SU-DHL-6 (cell line): ENCODE data around the gene DRC7.

Source experiments
- H2AFZ ChIP-seq: fragments of 200-600 bp; sonication (generic); 2 replicates; pipeline ENCODE4 v1.6.1; 2014; ENCODE audit warnings: low read depth, mild to moderate bottlenecking, moderate library complexity, mixed read lengths, antibody characterized with exemption, low read length; ENCODE audit not compliant: severe bottlenecking
- H3F3A ChIP-seq: fragments of 200-600 bp; shearing (Covaris generic); 2 replicates; pipeline ENCODE4 v1.6.0; 2016; ENCODE audit warnings: antibody characterized with exemption, mild to moderate bottlenecking; ENCODE audit not compliant: insufficient read depth
- H3K27ac ChIP-seq: fragments of 200-600 bp; sonication (generic); 2 replicates; pipeline ENCODE4 v1.5.1; 2016; ENCODE audit warnings: low read depth, mild to moderate bottlenecking, low read length, moderate library complexity, mixed read lengths
- H3K27me3 ChIP-seq: fragments of 200-600 bp; sonication (generic), shearing (Covaris generic); 2 replicates; pipeline ENCODE4 v1.6.0; 2014; ENCODE audit warnings: mild to moderate bottlenecking, low read length
- H3K36me3 ChIP-seq: fragments of 200-600 bp; sonication (generic); 2 replicates; pipeline ENCODE4 v1.6.1; 2014; ENCODE audit warnings: mild to moderate bottlenecking, low read length, mixed read lengths
- H3K4me2 ChIP-seq: fragments of 300-600, 200-600 bp; shearing (Covaris generic), sonication (generic); 2 replicates; pipeline ENCODE4 v1.6.0; 2014; ENCODE audit warnings: low read length, low read depth, mild to moderate bottlenecking; ENCODE audit not compliant: poor library complexity, severe bottlenecking
- H3K4me3 ChIP-seq: fragments of 200-600 bp; sonication (generic); 2 replicates; pipeline ENCODE4 v1.5.1; 2014; ENCODE audit warnings: antibody characterized with exemption, low read length, mild to moderate bottlenecking, mixed read lengths; ENCODE audit not compliant: insufficient read depth, poor library complexity, severe bottlenecking
- H3K79me2 ChIP-seq: fragments of 200-600 bp; sonication (generic); 2 replicates; pipeline ENCODE4 v1.6.1; 2014; ENCODE audit warnings: mild to moderate bottlenecking, low read length, moderate library complexity; ENCODE audit not compliant: insufficient read depth
- H3K9ac ChIP-seq: fragments of 200-600 bp; sonication (generic); 2 replicates; pipeline ENCODE4 v1.7.0; 2014; ENCODE audit warnings: mild to moderate bottlenecking, low read length
- H3K9me2 ChIP-seq: fragments of 200-600 bp; sonication (generic); replicated peaks from 2 replicates; pipeline ENCODE4 v1.6.1; 2014; ENCODE audit warnings: low read length; ENCODE audit not compliant: insufficient read depth
- H3K9me3 ChIP-seq: fragments of 200-600 bp; sonication (generic); 2 replicates; pipeline ENCODE4 v1.6.1; 2014; ENCODE audit warnings: low read length, mixed read lengths; ENCODE audit not compliant: insufficient read depth
- H4K20me1 ChIP-seq: fragments of 200-600 bp; sonication (generic); 2 replicates; pipeline ENCODE4 v1.6.1; 2014; ENCODE audit warnings: low read depth, mild to moderate bottlenecking, antibody characterized with exemption, low read length, moderate library complexity, mixed read lengths
- CTCF ChIP-seq: fragments of 200-600 bp; sonication (generic); IDR thresholded peaks from one replicate; pipeline ENCODE4 v1.5.1; 2017; ENCODE audit warnings: antibody characterized with exemption, mild to moderate bottlenecking, low read length, moderate library complexity; ENCODE audit not compliant: insufficient read depth, poor library complexity, severe bottlenecking
- EZH2phosphoT487 ChIP-seq: fragments of 200-600 bp; sonication (generic), shearing (Covaris generic); conservative IDR thresholded peaks from 2 replicates; pipeline ENCODE4 v1.6.1; 2018; ENCODE audit warnings: mild to moderate bottlenecking, antibody characterized with exemption, low read length, moderate library complexity, mixed read lengths

Gene DRC7

DNA sequence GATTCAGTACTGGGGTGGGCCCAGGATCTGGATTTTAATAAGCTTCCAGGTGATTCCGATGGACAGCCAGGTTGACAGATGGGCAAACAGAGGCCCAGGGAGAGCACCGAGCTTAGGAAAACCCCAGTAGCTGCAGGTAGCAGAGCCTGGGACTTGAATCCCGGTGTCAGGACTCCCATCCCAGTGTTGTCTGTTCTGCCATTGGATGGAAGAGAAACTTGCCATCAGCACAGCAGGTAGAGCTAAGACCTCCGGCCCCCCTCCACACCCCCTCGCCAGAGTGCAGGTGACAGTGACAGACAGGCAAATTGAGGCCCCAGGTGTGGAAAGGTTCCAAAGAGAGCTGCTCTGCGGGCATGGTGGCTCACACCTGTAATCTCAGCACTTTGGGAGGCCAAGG is 53.4 kb downstream of the DRC7 start:
- Histone ChIP-seq H4K20me1 (no peaks in the 10 kb centered on the region), H3K9ac (no peak overlapping the region), H2AFZ (no peak overlapping the region), H3K9me3 (no peaks in the 10 kb centered on the region), H3K27me3 (no peaks in the 10 kb centered on the region), H3K4me3 (no peak overlapping the region), H3K27ac (no peak overlapping the region), H3K4me2 (no peak overlapping the region), H3K9me2 (no peaks in the 10 kb centered on the region), H3K79me2 (no peaks in the 10 kb centered on the region), H3K36me3 (no peaks in the 10 kb centered on the region), H3F3A (no peaks in the 10 kb centered on the region)
- TF ChIP-seq CTCF (no peak), EZH2phosphoT487 (no peak)

DNA sequence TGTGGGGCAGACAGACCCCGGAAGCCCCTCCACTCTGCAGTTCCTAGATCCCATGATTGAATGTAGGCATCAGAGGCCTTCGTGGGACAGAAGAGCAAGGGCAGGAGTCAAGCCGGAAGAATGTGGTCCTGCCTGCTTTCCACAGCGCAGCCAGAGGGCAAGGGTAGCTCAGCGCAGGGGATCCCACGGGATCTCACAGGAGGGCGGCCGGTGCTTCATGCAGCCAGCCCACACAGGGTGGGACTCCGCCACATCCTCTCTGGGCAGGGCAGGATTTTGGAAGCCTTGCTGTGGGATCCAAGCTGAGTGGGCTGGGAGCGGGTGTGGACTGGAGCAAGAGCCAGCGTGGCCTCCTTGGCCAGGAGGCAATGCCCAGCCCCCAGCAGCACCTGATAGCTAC is 54.0 kb downstream of the DRC7 start:
- H3F3A ChIP-seq = no peaks in the 10 kb centered on the region
- no peaks in the 10 kb centered on the region for H3K79me2 ChIP-seq
- no peak overlapping the region for H3K9ac ChIP-seq
- H3K9me3 ChIP-seq = no peaks in the 10 kb centered on the region
- no peak overlapping the region for H3K4me2 ChIP-seq
- no peaks in the 10 kb centered on the region for H3K9me2 ChIP-seq
- H3K4me3 ChIP-seq = no peak overlapping the region
- H4K20me1 ChIP-seq = no peaks in the 10 kb centered on the region
- H3K36me3 ChIP-seq = no peaks in the 10 kb centered on the region
- H3K27ac ChIP-seq = no peak overlapping the region
- H2AFZ ChIP-seq = no peak overlapping the region
- TF ChIP-seq CTCF = no peak
- TF ChIP-seq EZH2phosphoT487 = no peak
- H3K27me3 ChIP-seq = no peaks in the 10 kb centered on the region

- Histone ChIP-seq H2AFZ (no peak overlapping the region), H3K9me3 (no peaks in the 10 kb centered on the region), H3K27me3 (no peaks in the 10 kb centered on the region), H4K20me1 (no peaks in the 10 kb centered on the region), H3K4me3 (no peak overlapping the region), H3K79me2 (no peaks in the 10 kb centered on the region), H3K36me3 (no peaks in the 10 kb centered on the region), H3K27ac (no peak overlapping the region), H3F3A (no peaks in the 10 kb centered on the region), H3K9me2 (no peaks in the 10 kb centered on the region), H3K9ac (no peak overlapping the region), H3K4me2 (no peak overlapping the region)
- no peak for TF ChIP-seq CTCF
- no peak for TF ChIP-seq EZH2phosphoT487
Observed at GRCh38 chr16:57749101-57749692, 54.6 kb downstream of the DRC7 start.
